HepG2 (cell line): ENCODE measurements around the gene CYP2U1. TPM values are rescaled to one million over a fixed set of nuclear protein-coding genes. Genes with fewer than 3 reads are reported as not detected.

Source experiments
- ARID4A ChIP-seq: sonication (generic); formaldehyde crosslinking; IDR thresholded peaks from 2 replicates; pipeline ENCODE4 v1.5.0; 2020; ENCODE audit warnings: mild to moderate bottlenecking, missing genetic modification reagents, borderline replicate concordance
- DNMT3B ChIP-seq: conservative IDR thresholded peaks from 2 replicates; pipeline ENCODE4 v1.6.1; 2016; ENCODE audit warnings: missing biosample characterization, control low read depth
- DZIP1 ChIP-seq: sonication (generic); formaldehyde crosslinking; IDR thresholded peaks from 2 replicates; pipeline ENCODE4 v1.5.0; 2020; ENCODE audit warnings: mild to moderate bottlenecking, missing genetic modification reagents
- HNF1A ChIP-seq, 2 experiments: sonication (generic) in 1 of 2; formaldehyde crosslinking in 1 of 2; IDR thresholded peaks; 2 replicates each; pipeline versions ENCODE4 v1.4.0 to v1.6.1; 2016 to 2020; ENCODE audit warnings: borderline replicate concordance in 1 of 2, low read depth in 1 of 2, mild to moderate bottlenecking in 1 of 2, missing genetic modification reagents in 1 of 2
- MAFG ChIP-seq: sonication (generic); formaldehyde crosslinking; IDR thresholded peaks from 2 replicates; pipeline ENCODE4 v1.5.1; 2020; ENCODE audit warnings: mild to moderate bottlenecking, missing genetic modification reagents
- PBX3 ChIP-seq: sonication (generic); formaldehyde crosslinking; IDR thresholded peaks from 2 replicates; pipeline ENCODE4 v1.8.1; 2023; ENCODE audit warnings: missing genetic modification reagents, inconsistent platforms, borderline replicate concordance
- POLR2AphosphoS2 ChIP-seq: IDR thresholded peaks from 2 replicates; pipeline ENCODE4 v1.6.1; 2011; ENCODE audit warnings: low read depth, low read length, improper control_type of control experiment
- RARA ChIP-seq: IDR thresholded peaks from 2 replicates; pipeline ENCODE4 v1.6.1; 2016; ENCODE audit warnings: missing genetic modification reagents, missing compliant biosample characterization
- SAP130 ChIP-seq: IDR thresholded peaks from 2 replicates; pipeline ENCODE4 v1.6.1; 2016; ENCODE audit warnings: low read depth
- SIX4 ChIP-seq: sonication (generic); formaldehyde crosslinking; IDR thresholded peaks from 2 replicates; pipeline ENCODE4 v1.4.0; 2020; ENCODE audit warnings: missing genetic modification reagents
- SNAI1 ChIP-seq: sonication (generic); formaldehyde crosslinking; IDR thresholded peaks from 2 replicates; pipeline ENCODE4 v1.5.0; 2020; ENCODE audit warnings: mild to moderate bottlenecking, missing genetic modification reagents, borderline replicate concordance
- TGIF2 ChIP-seq: IDR thresholded peaks from 2 replicates; pipeline ENCODE4 v1.6.1; 2016; ENCODE audit warnings: control low read depth, missing compliant biosample characterization
- ZNF33B ChIP-seq: sonication (generic); formaldehyde crosslinking; IDR thresholded peaks from 2 replicates; pipeline ENCODE4 v1.5.1; 2020; ENCODE audit warnings: mild to moderate bottlenecking, missing genetic modification reagents
- ZNF546 ChIP-seq: sonication (generic); formaldehyde crosslinking; conservative IDR thresholded peaks from 2 replicates; pipeline ENCODE4 v1.8.1; 2023; ENCODE audit warnings: mild to moderate bottlenecking, missing genetic modification reagents
- ZNF674 ChIP-seq: sonication (generic); formaldehyde crosslinking; IDR thresholded peaks from 2 replicates; pipeline ENCODE4 v1.5.0; 2020; ENCODE audit warnings: low read depth, mild to moderate bottlenecking, missing genetic modification reagents
- ZSCAN25 ChIP-seq: sonication (generic); formaldehyde crosslinking; IDR thresholded peaks from 2 replicates; pipeline ENCODE4 v1.8.0; 2022; ENCODE audit warnings: mild to moderate bottlenecking, missing genetic modification reagents
- polyA plus RNA-seq, 8 experiments: library from polyadenylated mRNA; depleted of rRNA in 3 of 8; stranded (reverse) in 7 of 8; unstranded in 1 of 8; fragments of >200 nt; fragmentation: Illumina TruSeq in 4 of 8; extraction: Trizol in 4 of 8; gene quantifications; 2 replicates each; pipeline versions ENCODE4 v1.2.1 to v1.2.3, GENCODE V29; 2011 to 2016; ENCODE audit warnings: low read depth in 4 of 8, missing spikeins in 1 of 8, mixed read lengths in 1 of 8; ENCODE audit not compliant: insufficient read depth in 1 of 8
- total RNA-seq, 5 experiments: library from RNA; depleted of rRNA; stranded (reverse); fragments of >200 nt; fragmentation: Illumina TruSeq; extraction: Trizol; gene quantifications; 2 replicates each; pipeline ENCODE4 v1.2.3, GENCODE V29; 2016; ENCODE audit warnings: low read depth in 1 of 5

Gene CYP2U1
- total and polyA plus RNA-seq, 2 of the 13 experiments (the other 11 are each of a cell fraction or from before 2014, with no cell fraction given) = 1.4 to 3.4 TPM

GRCh38 chr4:107978716-107979451 lies 47.5 kb downstream of the CYP2U1 start (continued):
- TF ChIP-seq ARID4A (CRISPR knock-in tag) (no peak; the same call in 1 of the 2 replicates), PBX3 (CRISPR knock-in tag) (no peak), SIX4 (peak; percentile 63), POLR2AphosphoS2 (no peak), ZNF674 (CRISPR knock-in tag) (no peak), SNAI1 (CRISPR knock-in tag) (no peak), RARA (CRISPR knock-in tag) (peak; percentile 8; the same call in 1 of the 2 replicates), SAP130 (CRISPR knock-in tag) (peak; percentile 48), MAFG (CRISPR knock-in tag) (no peak), DNMT3B (no peak), DZIP1 (no peak), TGIF2 (CRISPR knock-in tag) (no peak), ZNF546 (CRISPR knock-in tag) (no peak), HNF1A (IDR thresholded peaks at IDR 0.05; ENCODE audit: low read depth) (no peak), HNF1A (CRISPR knock-in tag; IDR thresholded peaks at IDR 0.05; ENCODE audit: borderline replicate concordance) (no peak; the same call in 1 of the 2 replicates), ZNF33B (CRISPR knock-in tag) (no peak), ZSCAN25 (CRISPR knock-in tag) (no peak)
